ENCODE results near the gene NTNG2.
"Not testable (repeated sequence)": the region's sequence is repeated elsewhere in the genome, so short reads cannot be mapped to it uniquely, and the experiment has no call there.

The NTNG2 gene

DNA sequence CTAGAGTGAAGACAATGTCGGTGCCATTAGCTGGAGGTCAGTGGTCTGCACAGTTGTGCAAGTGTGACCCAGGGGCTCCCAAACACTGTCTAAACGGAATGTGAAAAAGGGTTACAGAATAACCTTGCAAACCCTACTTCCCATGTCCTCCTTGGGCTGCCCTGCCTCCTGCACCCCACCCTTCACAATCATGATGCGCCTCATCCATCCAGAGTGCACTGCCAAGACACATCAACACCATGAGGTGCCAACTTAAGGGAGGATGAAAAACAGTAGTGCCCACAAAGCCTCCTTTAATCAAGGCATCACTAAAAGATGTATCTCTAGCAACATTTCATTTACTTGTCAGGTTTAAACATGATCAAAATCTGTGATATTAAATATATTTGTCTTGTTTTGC, 105.8 kb downstream of the NTNG2 start:
- Histone ChIP-seq H2BK5ac (ENCODE audit: low read length) (no peak overlapping the region), H3K14ac (ENCODE audit: low read length) (no peak overlapping the region), H3K18ac (ENCODE audit: low read length) (no peak overlapping the region), H2AFZ (ENCODE audit: low read length) (no peak overlapping the region), H3K27ac (replicated peaks; ENCODE audit: low read length) (no peak overlapping the region), H3K23ac (ENCODE audit: low read depth, low read length, poor library complexity) (no peak overlapping the region), H3K79me1 (ENCODE audit: low read depth, low read length) (no peaks in the 10 kb centered on the region), H2BK120ac (ENCODE audit: low read depth, low read length) (no peak overlapping the region), H4K91ac (ENCODE audit: low read depth, low read length, poor library complexity) (no peak overlapping the region), H3K4me3 (ENCODE audit: low read length in 2 of 2) (no peak overlapping the region), H3K9ac (ENCODE audit: low read depth, low read length, poor library complexity) (no peak overlapping the region), H2AK5ac (ENCODE audit: low read depth, low read length) (no peak overlapping the region), H3K9me3 (replicated peaks in 1 of 2; ENCODE audit: control insufficient read depth in 2 of 2, insufficient read depth in 1 of 2, low read depth in 1 of 2, low read length in 2 of 2) (no peaks in the 10 kb centered on the region), H3K4me2 (ENCODE audit: insufficient read depth, low read length, poor library complexity, severe bottlenecking) (no peak overlapping the region), H4K8ac (ENCODE audit: low read depth, low read length) (no peak overlapping the region), H3K36me3 (replicated peaks in 1 of 2; ENCODE audit: control insufficient read depth in 2 of 2, insufficient read depth in 2 of 2, low read length in 2 of 2) (peaks cover 22 to 94% of the 10 kb centered on the region in 2 donors), H3K4ac (ENCODE audit: low read length) (no peak overlapping the region), H2BK12ac (ENCODE audit: low read length) (no peak overlapping the region), H3K4me1 (ENCODE audit: control insufficient read depth in 2 of 2, insufficient read depth in 1 of 2, low read depth in 1 of 2, low read length in 2 of 2) (no peaks in the 10 kb centered on the region), H3K27me3 (ENCODE audit: control insufficient read depth in 3 of 3, insufficient read depth in 3 of 3, low read depth in 1 of 3, low read length in 3 of 3) (no peaks in the 10 kb centered on the region), H2BK15ac (ENCODE audit: low read length) (no peak overlapping the region)
- DNase-seq (ENCODE audit: low spot score), result no peak
- no CpG with 5 or more reads among the region's 3 CpGs for WGBS, 2 donors (ENCODE audit: extremely low coverage in 2 of 2, insufficient read length in 2 of 2, insufficient replicate concordance in 1 of 2)

DNA sequence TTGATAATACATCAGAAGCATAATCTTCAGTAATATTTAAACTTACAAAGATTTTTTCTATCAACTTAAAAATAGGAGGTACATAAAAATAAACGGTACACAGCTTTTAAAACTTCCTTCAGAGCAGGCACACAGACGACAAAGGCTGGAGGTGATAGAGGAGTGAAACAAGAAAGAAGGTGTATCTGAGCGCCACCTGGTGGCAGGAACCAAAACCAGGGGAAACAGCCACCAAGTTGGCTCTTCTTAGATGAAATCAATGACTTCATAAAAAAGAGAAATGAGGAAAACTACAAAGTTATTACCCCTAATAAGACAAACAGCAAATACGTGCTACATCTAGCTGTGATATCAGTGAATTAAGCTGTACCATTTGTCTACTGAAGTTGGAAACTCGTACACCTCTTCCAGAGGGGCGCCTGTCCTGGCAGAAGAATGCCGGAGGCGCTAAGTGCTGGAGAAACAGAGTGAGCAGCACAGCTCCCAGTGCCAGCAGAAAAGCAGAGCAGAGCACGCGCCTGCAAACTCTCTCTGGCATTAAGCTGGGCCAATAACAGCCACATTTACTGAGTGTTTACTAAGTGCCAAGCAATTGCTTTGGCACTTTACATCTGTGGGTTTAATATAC, 107.0 kb downstream of the NTNG2 start:
- Histone ChIP-seq H3K9me3 (replicated peaks in 1 of 2; ENCODE audit: control insufficient read depth in 2 of 2, insufficient read depth in 1 of 2, low read depth in 1 of 2, low read length in 2 of 2) (no peaks in the 10 kb centered on the region), H3K4me1 (ENCODE audit: control insufficient read depth in 2 of 2, insufficient read depth in 1 of 2, low read depth in 1 of 2, low read length in 2 of 2) (no peaks in the 10 kb centered on the region), H3K27ac (replicated peaks; ENCODE audit: low read length) (peak overlapping the region; percentile 30), H2AFZ (ENCODE audit: low read length) (no peak overlapping the region), H2AK5ac (ENCODE audit: low read depth, low read length) (no peak overlapping the region), H2BK12ac (ENCODE audit: low read length) (no peak overlapping the region), H3K27me3 (ENCODE audit: control insufficient read depth in 3 of 3, insufficient read depth in 3 of 3, low read depth in 1 of 3, low read length in 3 of 3) (no peaks in the 10 kb centered on the region), H3K4ac (ENCODE audit: low read length) (no peak overlapping the region), H3K4me3 (ENCODE audit: low read length in 2 of 2) (no peak overlapping the region), H3K36me3 (replicated peaks in 1 of 2; ENCODE audit: control insufficient read depth in 2 of 2, insufficient read depth in 2 of 2, low read length in 2 of 2) (peaks cover 22 to 94% of the 10 kb centered on the region in 2 donors), H2BK15ac (ENCODE audit: low read length) (no peak overlapping the region), H3K23ac (ENCODE audit: low read depth, low read length, poor library complexity) (no peak overlapping the region), H3K4me2 (ENCODE audit: insufficient read depth, low read length, poor library complexity, severe bottlenecking) (no peak overlapping the region), H3K18ac (ENCODE audit: low read length) (no peak overlapping the region), H3K79me1 (ENCODE audit: low read depth, low read length) (no peaks in the 10 kb centered on the region), H4K8ac (ENCODE audit: low read depth, low read length) (no peak overlapping the region), H2BK120ac (ENCODE audit: low read depth, low read length) (no peak overlapping the region), H2BK5ac (ENCODE audit: low read length) (no peak overlapping the region), H4K91ac (ENCODE audit: low read depth, low read length, poor library complexity) (no peak overlapping the region), H3K14ac (ENCODE audit: low read length) (no peak overlapping the region), H3K9ac (ENCODE audit: low read depth, low read length, poor library complexity) (no peak overlapping the region)
- peak; percentile 71 for DNase-seq (ENCODE audit: low spot score)
- WGBS, 2 donors (ENCODE audit: extremely low coverage in 2 of 2, insufficient read length in 2 of 2, insufficient replicate concordance in 1 of 2), result no CpG with 5 or more reads among the region's 10 CpGs

DNA sequence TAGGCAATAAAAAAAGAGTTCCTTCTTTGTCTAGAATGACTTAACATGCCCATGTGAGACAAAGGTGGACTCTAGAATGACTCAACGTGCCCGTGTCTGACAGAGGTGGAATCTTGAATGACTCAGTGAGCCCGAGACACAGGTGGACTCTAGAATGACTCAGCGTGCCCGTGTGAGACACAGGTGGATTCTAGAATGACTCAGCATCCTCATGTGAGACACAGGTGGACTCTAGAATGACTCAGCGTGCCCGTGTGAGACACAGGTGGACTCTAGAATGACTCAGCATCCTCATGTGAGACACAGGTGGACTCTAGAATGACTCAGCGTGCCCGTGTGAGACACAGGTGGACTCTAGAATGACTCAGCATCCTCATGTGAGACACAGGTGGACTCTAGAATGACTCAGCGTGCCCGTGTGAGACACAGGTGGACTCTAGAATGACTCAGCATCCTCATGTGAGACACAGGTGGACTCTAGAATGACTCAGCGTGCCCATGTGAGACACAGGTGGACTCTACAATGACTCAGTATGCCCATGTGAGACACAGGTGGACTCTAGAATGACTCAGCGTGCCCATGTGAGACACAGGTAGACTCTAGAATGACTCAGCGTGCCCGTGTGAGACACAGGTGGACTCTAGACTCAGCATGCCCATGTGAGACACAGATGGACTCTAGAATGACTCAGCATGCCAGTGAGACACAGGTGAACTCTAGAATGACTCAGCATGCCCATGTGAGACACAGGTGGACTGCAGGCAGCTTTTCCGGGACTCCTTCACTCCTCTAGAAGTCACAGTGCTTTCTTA, 108.1 kb downstream of the NTNG2 start:
- H3K9ac ChIP-seq (ENCODE audit: low read depth, low read length, poor library complexity); H3K14ac ChIP-seq (ENCODE audit: low read length); H2BK15ac ChIP-seq (ENCODE audit: low read length); H3K4me3 ChIP-seq (ENCODE audit: low read length in 2 of 2); H3K4me1 ChIP-seq (ENCODE audit: control insufficient read depth in 2 of 2, insufficient read depth in 1 of 2, low read depth in 1 of 2, low read length in 2 of 2); H3K18ac ChIP-seq (ENCODE audit: low read length); H4K8ac ChIP-seq (ENCODE audit: low read depth, low read length); H2BK5ac ChIP-seq (ENCODE audit: low read length); H3K79me1 ChIP-seq (ENCODE audit: low read depth, low read length); H3K4me2 ChIP-seq (ENCODE audit: insufficient read depth, low read length, poor library complexity, severe bottlenecking); H3K4ac ChIP-seq (ENCODE audit: low read length); DNase-seq (ENCODE audit: low spot score); H2BK120ac ChIP-seq (ENCODE audit: low read depth, low read length); H3K23ac ChIP-seq (ENCODE audit: low read depth, low read length, poor library complexity); H3K9me3 ChIP-seq (replicated peaks in 1 of 2; ENCODE audit: control insufficient read depth in 2 of 2, insufficient read depth in 1 of 2, low read depth in 1 of 2, low read length in 2 of 2); H3K27me3 ChIP-seq (ENCODE audit: control insufficient read depth in 3 of 3, insufficient read depth in 3 of 3, low read depth in 1 of 3, low read length in 3 of 3); H2AK5ac ChIP-seq (ENCODE audit: low read depth, low read length); H4K91ac ChIP-seq (ENCODE audit: low read depth, low read length, poor library complexity); H2AFZ ChIP-seq (ENCODE audit: low read length); H2BK12ac ChIP-seq (ENCODE audit: low read length); H3K27ac ChIP-seq (replicated peaks; ENCODE audit: low read length): not testable (repeated sequence)
- peaks cover 14 to 94% of the 10 kb centered on the region in 2 donors for H3K36me3 ChIP-seq (replicated peaks in 1 of 2; ENCODE audit: control insufficient read depth in 2 of 2, insufficient read depth in 2 of 2, low read length in 2 of 2)
- WGBS, 2 donors (ENCODE audit: extremely low coverage in 2 of 2, insufficient read length in 2 of 2, insufficient replicate concordance in 1 of 2), result no CpG with 5 or more reads among the region's 16 CpGs

DNA sequence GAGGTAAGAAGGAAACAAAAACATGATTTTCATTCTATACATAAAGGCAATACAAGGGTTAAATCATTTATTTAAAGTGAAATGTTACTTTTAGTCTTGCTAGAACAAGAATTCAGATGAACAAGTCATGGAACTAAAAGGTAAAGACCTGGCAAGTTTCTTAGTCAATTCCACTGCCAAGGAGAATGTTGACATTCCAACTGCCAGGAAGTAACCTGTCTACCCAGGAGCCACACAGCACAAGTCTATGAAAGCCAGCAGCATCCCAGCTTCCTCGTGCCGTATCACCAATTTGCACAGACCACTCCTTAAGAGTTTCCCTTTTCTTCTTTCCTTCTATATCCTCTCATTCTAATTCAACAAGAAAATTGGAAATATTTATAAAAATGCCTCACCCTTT, 113.0 kb downstream of the NTNG2 start:
- H3K9ac ChIP-seq (ENCODE audit: low read depth, low read length, poor library complexity), result no peak overlapping the region
- no peaks in the 10 kb centered on the region for H3K79me1 ChIP-seq (ENCODE audit: low read depth, low read length)
- no peak overlapping the region for H4K91ac ChIP-seq (ENCODE audit: low read depth, low read length, poor library complexity)
- H3K27me3 ChIP-seq (ENCODE audit: control insufficient read depth in 3 of 3, insufficient read depth in 3 of 3, low read depth in 1 of 3, low read length in 3 of 3), result no peaks in the 10 kb centered on the region
- H4K8ac ChIP-seq (ENCODE audit: low read depth, low read length), result no peak overlapping the region
- no peaks in the 10 kb centered on the region for H3K9me3 ChIP-seq (replicated peaks in 1 of 2; ENCODE audit: control insufficient read depth in 2 of 2, insufficient read depth in 1 of 2, low read depth in 1 of 2, low read length in 2 of 2)
- H3K4ac ChIP-seq (ENCODE audit: low read length), result no peak overlapping the region
- no peak overlapping the region for H2BK12ac ChIP-seq (ENCODE audit: low read length)
- H3K23ac ChIP-seq (ENCODE audit: low read depth, low read length, poor library complexity), result no peak overlapping the region
- H2BK120ac ChIP-seq (ENCODE audit: low read depth, low read length), result no peak overlapping the region
- no peak for DNase-seq (ENCODE audit: low spot score)
- no peak overlapping the region for H2AFZ ChIP-seq (ENCODE audit: low read length)
- H3K4me1 ChIP-seq (ENCODE audit: control insufficient read depth in 2 of 2, insufficient read depth in 1 of 2, low read depth in 1 of 2, low read length in 2 of 2), result no peaks in the 10 kb centered on the region
- no peak overlapping the region for H3K27ac ChIP-seq (replicated peaks; ENCODE audit: low read length)
- no peak overlapping the region for H3K4me2 ChIP-seq (ENCODE audit: insufficient read depth, low read length, poor library complexity, severe bottlenecking)
- peaks cover 21 to 97% of the 10 kb centered on the region in 2 donors for H3K36me3 ChIP-seq (replicated peaks in 1 of 2; ENCODE audit: control insufficient read depth in 2 of 2, insufficient read depth in 2 of 2, low read length in 2 of 2)
- WGBS, 2 donors (ENCODE audit: extremely low coverage in 2 of 2, insufficient read length in 2 of 2, insufficient replicate concordance in 1 of 2), result no CpG with 5 or more reads among the region's 2 CpGs
- no peak overlapping the region for H2BK15ac ChIP-seq (ENCODE audit: low read length)
- H3K18ac ChIP-seq (ENCODE audit: low read length), result no peak overlapping the region
- no peak overlapping the region for H2AK5ac ChIP-seq (ENCODE audit: low read depth, low read length)
- H2BK5ac ChIP-seq (ENCODE audit: low read length), result no peak overlapping the region
- no peak overlapping the region for H3K4me3 ChIP-seq (ENCODE audit: low read length in 2 of 2)
- H3K14ac ChIP-seq (ENCODE audit: low read length), result no peak overlapping the region
